ENCODE data around the gene ASXL1. TPM values are rescaled to one million over a fixed set of nuclear protein-coding genes. Genes with fewer than 3 reads are reported as not detected.

ASXL1 gene
- polyA plus RNA-seq, 1 of the 3 experiments (the other 2 are of a cell fraction), result 36.6 TPM

- DNase-seq, result no peak
- Histone ChIP-seq H3K9ac (no peak overlapping the region), H2AFZ (ENCODE audit: low read depth) (no peak overlapping the region), H3K4me1 (ENCODE audit: control insufficient read depth in 1 of 2, insufficient read depth in 2 of 2, low read depth in 1 of 2, low read length in 1 of 2) (peaks cover 9 to 20% of the 10 kb centered on the region in 2 experiments; a peak in 3 of 4 replicates), H3K36me3 (replicated peaks in 1 of 2; ENCODE audit: control insufficient read depth in 1 of 2, insufficient read depth in 2 of 2, low read length in 1 of 2) (peaks cover 25 to 47% of the 10 kb centered on the region in 2 experiments), H3K27me3 (ENCODE audit: insufficient read depth) (no peaks in the 10 kb centered on the region), H3K9me2 (no peaks in the 10 kb centered on the region), H3K9me3 (no peaks in the 10 kb centered on the region), H3K4me2 (no peak overlapping the region), H4K20me1 (ENCODE audit: insufficient read depth) (peaks cover 77% of the 10 kb centered on the region), H3F3A (replicated peaks; ENCODE audit: insufficient read depth) (peaks cover 11% of the 10 kb centered on the region), H3K79me2 (ENCODE audit: insufficient read depth) (peaks cover 100% of the 10 kb centered on the region), H3K27ac (ENCODE audit: low read depth in 2 of 2, low read length in 1 of 2) (peak overlapping the region in 1 of 2 experiments; percentile 21; a peak in 1 of 4 replicates), H3K4me3 (ENCODE audit: low read depth in 2 of 2, low read length in 1 of 2) (no peak overlapping the region)
- CTCF ChIA-PET, result interaction anchor here (1.3 to 1.9 kb wide), 2 partner anchors 31 to 153 kb away, joined by 3 to 4 read pairs; no protein-coding TSS in a partner anchor
- POLR2A ChIA-PET, result no interaction called here
- WGBS (ENCODE audit: low lambda C conversion rate), result 87% methylated on average over 6 of the region's 6 CpGs
- TF ChIP-seq MXI1 (IDR thresholded peaks at IDR 0.05; ENCODE audit: low read depth, low read length) (no peak), CTCF (IDR thresholded peaks at IDR 0.05) (no peak), RAD21 (IDR thresholded peaks at IDR 0.05; ENCODE audit: low read length) (no peak), EP300 (IDR thresholded peaks at IDR 0.05; ENCODE audit: borderline replicate concordance in 1 of 2, low read depth in 1 of 2, low read length in 1 of 2) (no peak), ELF1 (IDR thresholded peaks at IDR 0.05) (no peak), GATA2 (CRISPR knock-in tag; IDR thresholded peaks at IDR 0.05) (no peak), MAX (IDR thresholded peaks at IDR 0.05; ENCODE audit: low read depth) (no peak), NFIC (IDR thresholded peaks at IDR 0.05; ENCODE audit: borderline replicate concordance) (no peak), POLR2AphosphoS5 (IDR thresholded peaks at IDR 0.05; ENCODE audit: low read depth, low read length) (no peak), REST (IDR thresholded peaks at IDR 0.05; ENCODE audit: low read depth, low read length) (no peak), RCOR1 (IDR thresholded peaks at IDR 0.05; ENCODE audit: low read length) (no peak), SIN3A (IDR thresholded peaks at IDR 0.05; ENCODE audit: borderline replicate concordance, low read depth, low read length) (no peak), TCF12 (IDR thresholded peaks at IDR 0.05) (no peak), IRF3 (IDR thresholded peaks at IDR 0.05; ENCODE audit: low read depth, low read length) (no peak), TAF1 (IDR thresholded peaks at IDR 0.05; ENCODE audit: borderline replicate concordance, low read depth, low read length) (no peak), RXRA (IDR thresholded peaks at IDR 0.05; ENCODE audit: borderline replicate concordance, low read depth) (no peak), JUND (IDR thresholded peaks at IDR 0.05) (no peak), FOSL2 (IDR thresholded peaks at IDR 0.05; ENCODE audit: borderline replicate concordance, low read depth) (no peak), PBX3 (IDR thresholded peaks at IDR 0.05) (no peak)
Measured at GRCh38 chr20:32368925-32369324, 10.8 kb downstream of the ASXL1 start.
